Esophagus (tissue), 2 donors: ENCODE results near the gene TMED6. TPM values are rescaled to one million over a fixed set of nuclear protein-coding genes. Genes with fewer than 3 reads are reported as not detected.
A peak's percentile ranks its signal among the peaks of the same experiment; 100 is the strongest.

Source experiments
- H3K27ac ChIP-seq, 2 donors: one replicate each; pipeline ENCODE4 v1.5.1; 2013; ENCODE audit warnings: low read depth in 2 of 2, mild to moderate bottlenecking in 2 of 2, inconsistent platforms in 1 of 2, low read length in 1 of 2, moderate library complexity in 1 of 2
- H3K27me3 ChIP-seq, 2 donors: one replicate each; pipeline ENCODE4 v1.6.1; 2013; ENCODE audit warnings: low read length in 2 of 2, control low read depth in 1 of 2, mild to moderate bottlenecking in 1 of 2; ENCODE audit not compliant: insufficient read depth in 2 of 2, control insufficient read depth in 1 of 2
- H3K36me3 ChIP-seq, 2 donors: one replicate each; pipeline ENCODE4 v1.6.1; 2013; ENCODE audit warnings: low read length in 1 of 2; ENCODE audit not compliant: control insufficient read depth in 2 of 2, insufficient read depth in 2 of 2
- H3K4me1 ChIP-seq, 2 donors: one replicate each; pipeline ENCODE4 v1.6.1; 2013; ENCODE audit warnings: low read length in 1 of 2; ENCODE audit not compliant: control insufficient read depth in 2 of 2, insufficient read depth in 2 of 2
- H3K4me3 ChIP-seq, 2 donors: one replicate each; pipeline ENCODE4 v1.5.1; 2013; ENCODE audit warnings: low read length in 2 of 2, mild to moderate bottlenecking in 2 of 2, low read depth in 1 of 2, moderate library complexity in 1 of 2
- H3K9me3 ChIP-seq, 2 donors: one replicate each; pipeline ENCODE4 v1.6.1; 2013; ENCODE audit warnings: mild to moderate bottlenecking in 2 of 2, low read depth in 1 of 2, low read length in 1 of 2, moderate library complexity in 1 of 2; ENCODE audit not compliant: control insufficient read depth in 2 of 2, insufficient read depth in 1 of 2
- WGBS, 2 donors: extraction: QIAGEN DNeasy Blood & Tissue Kit; methylation state at CpG; one replicate each; pipeline ENCODE4 v1.1.7; 2013; 5-methylcytosine and 5-hydroxymethylcytosine counted together
- polyA plus RNA-seq, 2 donors: library from polyadenylated mRNA; stranded (reverse); fragments of 200-250 nt; gene quantifications; one replicate each; pipeline ENCODE4 v1.2.3, GENCODE V29; 2013
- donor health status: healthy with polysubstance abuse.
- donor health status: Bipolar disorder and iron deficiency.

Gene TMED6
- polyA plus RNA-seq, 2 donors = 0.33 TPM; not detected in 1

GRCh38 chr16:69339289-69340094, 12.1 kb downstream of the TMED6 start, which contains the start of the genes COG8 and NIP7:
Gene COG8 (minus strand): TSS chr16:69339564. CDS start chr16:69339552, 12 bp downstream.
Gene NIP7 (plus strand): TSS chr16:69339772. CDS start chr16:69339830, 58 bp downstream.
- peaks cover 4 to 7% of the 10 kb centered on the region in 2 donors for H3K4me1 ChIP-seq
- H3K36me3 ChIP-seq = peaks cover 0 to 14% of the 10 kb centered on the region in 2 donors
- no peaks in the 10 kb centered on the region for H3K27me3 ChIP-seq
- H3K9me3 ChIP-seq = no peaks in the 10 kb centered on the region
- H3K27ac ChIP-seq = peak within 1 kb of the TSS; percentile 83 to 98
- peak within 1 kb of the TSS; percentile 59 to 94 for H3K4me3 ChIP-seq
- WGBS, 2 donors = 0% methylated on average over 68 to 77 of the region's 77 CpGs

- H3K36me3 ChIP-seq = peaks cover 0 to 21% of the 10 kb centered on the region in 2 donors
- peak overlapping the region; percentile 59 to 94 for H3K4me3 ChIP-seq
- peaks cover 4 to 7% of the 10 kb centered on the region in 2 donors for H3K4me1 ChIP-seq
- H3K9me3 ChIP-seq = no peaks in the 10 kb centered on the region
- H3K27me3 ChIP-seq = no peaks in the 10 kb centered on the region
- H3K27ac ChIP-seq = peak overlapping the region; percentile 83 to 98
- 17 to 19% methylated on average over 46 of the region's 46 CpGs for WGBS, 2 donors
Measured at GRCh38 chr16:69338557-69339288, 12.9 kb downstream of the TMED6 start.

- Histone ChIP-seq H3K4me1 (peaks cover 4 to 8% of the 10 kb centered on the region in 2 donors), H3K27ac (no peak overlapping the region), H3K27me3 (no peaks in the 10 kb centered on the region), H3K36me3 (peaks cover 0 to 27% of the 10 kb centered on the region in 2 donors), H3K9me3 (no peaks in the 10 kb centered on the region), H3K4me3 (no peak overlapping the region)
- 95% methylated on average over 9 of the region's 9 CpGs for WGBS, 2 donors
Measured at GRCh38 chr16:69334696-69335095, 16.9 kb downstream of the TMED6 start.

GRCh38 chr16:69330286-69331109, 21.1 kb downstream of the TMED6 start, which contains the start of gene PDF:
Gene PDF (minus strand): TSS chr16:69330588. CDS start chr16:69330570, 18 bp downstream.
- Histone ChIP-seq H3K9me3 (no peaks in the 10 kb centered on the region), H3K27me3 (no peaks in the 10 kb centered on the region), H3K4me1 (peaks cover 10 to 17% of the 10 kb centered on the region in 2 donors), H3K4me3 (peak within 1 kb of the TSS; percentile 80 to 96), H3K36me3 (peaks cover 0 to 32% of the 10 kb centered on the region in 2 donors), H3K27ac (peak within 1 kb of the TSS; percentile 95 to 97)
- WGBS, 2 donors = 0 to 1% methylated on average over 79 to 93 of the region's 93 CpGs

- WGBS, 2 donors = 4% methylated on average over 70 to 77 of the region's 77 CpGs
- Histone ChIP-seq H3K4me1 (peaks cover 11 to 17% of the 10 kb centered on the region in 2 donors), H3K36me3 (peaks cover 0 to 26% of the 10 kb centered on the region in 2 donors), H3K9me3 (no peaks in the 10 kb centered on the region), H3K27ac (peak overlapping the region; percentile 95 to 97), H3K27me3 (no peaks in the 10 kb centered on the region), H3K4me3 (peak overlapping the region; percentile 80 to 96)
Measured at GRCh38 chr16:69329369-69330285, 22.0 kb downstream of the TMED6 start.

- no peaks in the 10 kb centered on the region for H3K27me3 ChIP-seq
- peaks cover 13 to 17% of the 10 kb centered on the region in 2 donors for H3K4me1 ChIP-seq
- H3K27ac ChIP-seq = peak overlapping the region in 1 of 2 donors; percentile 95
- H3K9me3 ChIP-seq = no peaks in the 10 kb centered on the region
- peak overlapping the region in 1 of 2 donors; percentile 80 for H3K4me3 ChIP-seq
- peaks cover 3 to 24% of the 10 kb centered on the region in 2 donors for H3K36me3 ChIP-seq
- WGBS, 2 donors = 35 to 40% methylated on average over 10 of the region's 10 CpGs
Measured at GRCh38 chr16:69328854-69329316, 22.7 kb downstream of the TMED6 start.

GRCh38 chr16:69327585-69328310, 23.8 kb downstream of the TMED6 start:
- 79 to 80% methylated on average over 14 of the region's 14 CpGs for WGBS, 2 donors
- Histone ChIP-seq H3K36me3 (peaks cover 3 to 26% of the 10 kb centered on the region in 2 donors), H3K9me3 (no peaks in the 10 kb centered on the region), H3K27ac (peak overlapping the region; percentile 3 to 95), H3K4me1 (peaks cover 13 to 17% of the 10 kb centered on the region in 2 donors), H3K4me3 (no peak overlapping the region), H3K27me3 (no peaks in the 10 kb centered on the region)
